ENCODE data around the gene ATP6V0A4.

ATP6V0A4 gene

GRCh38 chr7:138756591-138757242 lies 41.3 kb downstream of the ATP6V0A4 start:
- Histone ChIP-seq H3K4me3 (ENCODE audit: low read length) (no peak overlapping the region), H3K9ac (ENCODE audit: low read length) (no peak overlapping the region), H3K27ac (ENCODE audit: low read depth, low read length) (no peak overlapping the region), H3K27me3 (ENCODE audit: control insufficient read depth, insufficient read depth, low read length) (no peaks in the 10 kb centered on the region), H3K36me3 (ENCODE audit: control insufficient read depth, insufficient read depth, low read length) (no peaks in the 10 kb centered on the region), H3K4me1 (ENCODE audit: control insufficient read depth, insufficient read depth, low read length) (no peaks in the 10 kb centered on the region)

DNA sequence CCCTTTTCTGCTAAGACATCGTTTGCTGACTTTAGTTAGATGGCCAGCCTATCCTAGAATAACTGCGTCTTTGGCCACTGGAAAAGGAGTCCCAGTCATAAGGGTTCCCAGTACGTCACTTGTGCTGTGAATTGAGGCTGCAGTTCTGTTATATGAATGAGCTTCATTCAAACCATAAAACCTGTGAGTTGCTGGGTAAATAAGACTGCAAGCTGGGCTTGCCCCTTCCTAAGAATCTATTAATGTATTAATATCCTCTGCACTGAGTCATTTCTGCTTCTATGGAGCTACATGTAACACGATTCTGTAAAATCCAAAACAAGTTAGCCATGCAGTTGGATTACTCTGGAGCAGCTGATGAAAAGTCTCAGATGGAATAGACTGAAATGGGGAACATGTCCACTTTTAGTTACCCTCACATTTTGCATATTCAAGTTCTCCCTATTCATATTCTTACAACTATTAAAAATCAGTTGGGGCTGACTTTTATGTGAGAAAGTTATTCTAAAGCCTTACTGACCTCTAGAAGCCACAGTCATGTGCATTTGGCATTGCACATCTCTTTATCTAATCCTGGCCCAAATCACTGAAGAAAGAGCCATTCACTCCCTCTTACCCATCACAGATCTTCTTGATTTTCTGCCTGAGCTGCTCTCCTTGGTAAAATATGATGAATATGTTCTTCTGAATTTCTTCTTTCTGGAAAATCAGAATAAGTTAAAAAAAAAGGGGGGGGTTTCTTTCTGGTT lies 42.0 kb downstream of the ATP6V0A4 start:
- Histone ChIP-seq H3K36me3 (ENCODE audit: control insufficient read depth, insufficient read depth, low read length) (no peaks in the 10 kb centered on the region), H3K27ac (ENCODE audit: low read depth, low read length) (no peak overlapping the region), H3K4me3 (ENCODE audit: low read length) (no peak overlapping the region), H3K4me1 (ENCODE audit: control insufficient read depth, insufficient read depth, low read length) (no peaks in the 10 kb centered on the region), H3K27me3 (ENCODE audit: control insufficient read depth, insufficient read depth, low read length) (no peaks in the 10 kb centered on the region), H3K9ac (ENCODE audit: low read length) (no peak overlapping the region)

- no peak overlapping the region for H3K27ac ChIP-seq (ENCODE audit: low read depth, low read length)
- no peak overlapping the region for H3K9ac ChIP-seq (ENCODE audit: low read length)
- no peaks in the 10 kb centered on the region for H3K4me1 ChIP-seq (ENCODE audit: control insufficient read depth, insufficient read depth, low read length)
- no peaks in the 10 kb centered on the region for H3K36me3 ChIP-seq (ENCODE audit: control insufficient read depth, insufficient read depth, low read length)
- H3K4me3 ChIP-seq (ENCODE audit: low read length): no peak overlapping the region
- H3K27me3 ChIP-seq (ENCODE audit: control insufficient read depth, insufficient read depth, low read length): no peaks in the 10 kb centered on the region
Observed at GRCh38 chr7:138755331-138755747, 42.7 kb downstream of the ATP6V0A4 start.

DNA sequence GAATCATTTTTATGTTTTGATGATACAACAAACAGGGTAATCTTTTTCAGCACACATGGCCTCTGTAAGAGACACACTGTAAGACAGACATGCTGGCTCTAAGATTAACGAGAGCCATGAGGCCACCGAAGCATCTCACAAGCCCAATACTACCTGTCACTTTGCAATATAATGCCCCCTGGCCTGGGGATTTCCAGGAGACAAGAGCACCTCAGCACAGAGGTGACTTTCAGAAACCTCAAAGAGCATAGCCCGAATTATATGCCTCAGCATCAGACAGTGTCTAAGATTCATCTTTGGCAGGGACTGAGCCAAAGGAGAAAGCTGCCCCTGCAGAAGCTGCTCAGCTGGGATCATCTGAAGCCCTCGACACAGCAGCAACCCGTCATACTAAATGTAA lies 44.4 kb downstream of the ATP6V0A4 start:
- H3K4me1 ChIP-seq (ENCODE audit: control insufficient read depth, insufficient read depth, low read length): no peaks in the 10 kb centered on the region
- no peak overlapping the region for H3K4me3 ChIP-seq (ENCODE audit: low read length)
- H3K9ac ChIP-seq (ENCODE audit: low read length): no peak overlapping the region
- no peak overlapping the region for H3K27ac ChIP-seq (ENCODE audit: low read depth, low read length)
- no peaks in the 10 kb centered on the region for H3K27me3 ChIP-seq (ENCODE audit: control insufficient read depth, insufficient read depth, low read length)
- H3K36me3 ChIP-seq (ENCODE audit: control insufficient read depth, insufficient read depth, low read length): no peaks in the 10 kb centered on the region

DNA sequence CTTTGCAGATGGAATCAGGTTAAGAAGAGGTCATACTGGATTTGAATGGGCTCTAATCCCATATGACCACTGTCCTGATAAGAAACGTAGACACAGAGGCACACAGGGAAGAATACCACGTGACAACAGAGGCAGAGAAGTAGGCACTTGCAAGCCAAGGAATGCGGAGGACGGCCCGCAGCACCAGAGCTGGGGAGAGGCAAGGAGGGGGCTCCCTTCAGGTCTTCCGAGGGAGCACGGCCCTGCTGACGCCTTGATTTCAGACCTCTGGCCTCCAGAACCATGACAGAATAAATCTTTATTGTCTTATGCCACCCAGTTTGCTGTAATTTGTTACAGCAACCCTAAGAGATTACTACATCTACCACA lies 44.9 kb downstream of the ATP6V0A4 start:
- no peak overlapping the region for H3K9ac ChIP-seq (ENCODE audit: low read length)
- no peak overlapping the region for H3K27ac ChIP-seq (ENCODE audit: low read depth, low read length)
- no peaks in the 10 kb centered on the region for H3K4me1 ChIP-seq (ENCODE audit: control insufficient read depth, insufficient read depth, low read length)
- no peaks in the 10 kb centered on the region for H3K27me3 ChIP-seq (ENCODE audit: control insufficient read depth, insufficient read depth, low read length)
- no peaks in the 10 kb centered on the region for H3K36me3 ChIP-seq (ENCODE audit: control insufficient read depth, insufficient read depth, low read length)
- no peak overlapping the region for H3K4me3 ChIP-seq (ENCODE audit: low read length)

GRCh38 chr7:138752518-138753149 lies 45.4 kb downstream of the ATP6V0A4 start:
- H3K4me1 ChIP-seq (ENCODE audit: control insufficient read depth, insufficient read depth, low read length): no peaks in the 10 kb centered on the region
- no peaks in the 10 kb centered on the region for H3K27me3 ChIP-seq (ENCODE audit: control insufficient read depth, insufficient read depth, low read length)
- no peak overlapping the region for H3K27ac ChIP-seq (ENCODE audit: low read depth, low read length)
- no peak overlapping the region for H3K4me3 ChIP-seq (ENCODE audit: low read length)
- H3K9ac ChIP-seq (ENCODE audit: low read length): no peak overlapping the region
- H3K36me3 ChIP-seq (ENCODE audit: control insufficient read depth, insufficient read depth, low read length): no peaks in the 10 kb centered on the region

GRCh38 chr7:138750901-138751464 lies 47.0 kb downstream of the ATP6V0A4 start:
- Histone ChIP-seq H3K9ac (ENCODE audit: low read length) (no peak overlapping the region), H3K27me3 (ENCODE audit: control insufficient read depth, insufficient read depth, low read length) (no peaks in the 10 kb centered on the region), H3K4me3 (ENCODE audit: low read length) (no peak overlapping the region), H3K4me1 (ENCODE audit: control insufficient read depth, insufficient read depth, low read length) (no peaks in the 10 kb centered on the region), H3K27ac (ENCODE audit: low read depth, low read length) (no peak overlapping the region), H3K36me3 (ENCODE audit: control insufficient read depth, insufficient read depth, low read length) (no peaks in the 10 kb centered on the region)

GRCh38 chr7:138750473-138750872 lies 47.5 kb downstream of the ATP6V0A4 start:
- Histone ChIP-seq H3K36me3 (ENCODE audit: control insufficient read depth, insufficient read depth, low read length) (no peaks in the 10 kb centered on the region), H3K9ac (ENCODE audit: low read length) (no peak overlapping the region), H3K27ac (ENCODE audit: low read depth, low read length) (no peak overlapping the region), H3K27me3 (ENCODE audit: control insufficient read depth, insufficient read depth, low read length) (no peaks in the 10 kb centered on the region), H3K4me1 (ENCODE audit: control insufficient read depth, insufficient read depth, low read length) (no peaks in the 10 kb centered on the region), H3K4me3 (ENCODE audit: low read length) (no peak overlapping the region)

DNA sequence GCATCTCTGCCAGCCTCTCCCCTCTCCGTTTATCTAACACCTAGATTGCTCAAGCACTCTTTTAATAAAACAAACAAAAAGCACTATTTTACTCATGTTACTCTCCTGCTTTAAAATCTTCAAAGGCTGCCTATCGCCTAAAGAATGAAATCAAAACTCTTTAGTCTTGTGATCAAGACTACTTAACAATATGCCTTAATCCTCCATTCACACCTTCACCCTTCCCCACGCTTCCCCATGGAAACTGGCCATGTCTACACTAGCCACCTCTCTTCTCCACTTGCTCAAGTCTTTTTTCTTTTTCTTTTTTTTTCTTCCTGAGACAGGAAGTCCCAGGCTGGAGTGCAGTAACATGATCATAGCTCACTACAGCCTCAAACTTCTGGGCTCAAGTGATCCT lies 48.0 kb downstream of the ATP6V0A4 start:
- no peak overlapping the region for H3K4me3 ChIP-seq (ENCODE audit: low read length)
- H3K4me1 ChIP-seq (ENCODE audit: control insufficient read depth, insufficient read depth, low read length): no peaks in the 10 kb centered on the region
- no peaks in the 10 kb centered on the region for H3K27me3 ChIP-seq (ENCODE audit: control insufficient read depth, insufficient read depth, low read length)
- no peak overlapping the region for H3K9ac ChIP-seq (ENCODE audit: low read length)
- H3K27ac ChIP-seq (ENCODE audit: low read depth, low read length): no peak overlapping the region
- H3K36me3 ChIP-seq (ENCODE audit: control insufficient read depth, insufficient read depth, low read length): no peaks in the 10 kb centered on the region

DNA sequence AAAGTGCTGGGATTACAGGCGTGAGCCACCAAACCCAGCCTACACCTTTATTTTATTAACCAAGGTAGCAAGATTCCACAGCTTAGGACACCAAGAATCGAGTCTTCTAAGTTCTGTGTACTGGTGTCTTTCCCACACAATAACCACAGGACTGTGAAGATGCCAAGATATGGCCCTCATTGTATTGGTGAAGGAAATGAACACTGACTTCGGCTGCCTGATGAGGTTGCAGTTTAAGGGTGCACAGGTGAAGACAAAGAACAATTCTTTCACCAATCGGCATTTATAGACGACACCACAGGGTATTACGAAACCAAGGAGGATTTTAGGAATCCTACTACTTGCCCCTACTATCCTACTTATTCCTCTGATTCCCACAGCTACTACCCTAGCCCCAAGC lies 49.3 kb downstream of the ATP6V0A4 start:
- H3K36me3 ChIP-seq (ENCODE audit: control insufficient read depth, insufficient read depth, low read length): no peaks in the 10 kb centered on the region
- H3K27ac ChIP-seq (ENCODE audit: low read depth, low read length): no peak overlapping the region
- no peak overlapping the region for H3K4me3 ChIP-seq (ENCODE audit: low read length)
- H3K9ac ChIP-seq (ENCODE audit: low read length): no peak overlapping the region
- H3K4me1 ChIP-seq (ENCODE audit: control insufficient read depth, insufficient read depth, low read length): no peaks in the 10 kb centered on the region
- no peaks in the 10 kb centered on the region for H3K27me3 ChIP-seq (ENCODE audit: control insufficient read depth, insufficient read depth, low read length)

DNA sequence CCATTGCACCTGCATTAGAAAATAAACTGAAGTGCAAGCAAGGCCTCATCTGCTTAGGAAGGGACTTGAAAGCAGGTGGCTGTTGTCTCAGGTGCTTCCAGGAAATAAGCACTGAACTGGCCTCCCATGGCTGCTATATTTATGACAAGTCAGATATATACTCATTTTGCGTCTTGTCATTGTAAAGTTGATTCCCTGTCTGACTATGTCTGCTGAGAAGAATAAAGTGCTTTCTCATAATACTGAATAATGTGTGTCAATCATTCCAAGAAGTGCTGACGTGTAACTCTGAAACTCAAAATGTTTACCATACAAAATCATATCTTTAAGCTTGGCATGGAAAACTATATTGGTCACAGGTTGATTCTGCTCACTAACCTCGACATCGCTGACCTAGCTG lies 51.9 kb downstream of the ATP6V0A4 start:
- no peaks in the 10 kb centered on the region for H3K27me3 ChIP-seq (ENCODE audit: control insufficient read depth, insufficient read depth, low read length)
- no peak overlapping the region for H3K4me3 ChIP-seq (ENCODE audit: low read length)
- no peaks in the 10 kb centered on the region for H3K4me1 ChIP-seq (ENCODE audit: control insufficient read depth, insufficient read depth, low read length)
- H3K9ac ChIP-seq (ENCODE audit: low read length): no peak overlapping the region
- no peaks in the 10 kb centered on the region for H3K36me3 ChIP-seq (ENCODE audit: control insufficient read depth, insufficient read depth, low read length)
- H3K27ac ChIP-seq (ENCODE audit: low read depth, low read length): no peak overlapping the region

DNA sequence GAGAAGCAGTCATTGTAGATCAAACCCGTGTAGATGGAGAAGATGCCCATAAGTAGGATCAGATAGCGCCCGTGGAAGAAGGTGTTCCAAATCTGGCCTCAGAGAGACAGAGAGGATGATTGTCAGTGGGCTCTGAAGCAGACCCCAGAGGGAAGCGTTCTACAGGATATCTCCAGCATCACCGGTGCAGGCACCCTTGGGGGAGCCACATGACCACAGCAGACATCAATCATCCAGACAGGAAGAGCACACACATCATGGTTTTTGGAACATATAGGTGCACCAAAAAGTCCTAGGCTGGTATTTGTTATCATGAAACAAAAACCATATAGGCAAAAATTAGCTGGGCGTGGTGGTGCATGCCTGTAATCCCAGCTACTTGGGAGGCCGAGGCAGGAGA lies 52.8 kb downstream of the ATP6V0A4 start:
- Histone ChIP-seq H3K27me3 (ENCODE audit: control insufficient read depth, insufficient read depth, low read length) (no peaks in the 10 kb centered on the region), H3K9ac (ENCODE audit: low read length) (no peak overlapping the region), H3K4me3 (ENCODE audit: low read length) (no peak overlapping the region), H3K27ac (ENCODE audit: low read depth, low read length) (no peak overlapping the region), H3K4me1 (ENCODE audit: control insufficient read depth, insufficient read depth, low read length) (no peaks in the 10 kb centered on the region), H3K36me3 (ENCODE audit: control insufficient read depth, insufficient read depth, low read length) (no peaks in the 10 kb centered on the region)
